Right lobe of liver (tissue), 6 donors: Measurements from ENCODE around the gene C1orf94. TPM values are rescaled to one million over a fixed set of nuclear protein-coding genes. Genes with fewer than 3 reads are reported as not detected.

ENCODE experiments used
- ATAC-seq, 4 donors: fragments of 200-7000 bp; cut with Tn5 transposase; one replicate each; pipeline ENCODE4 v1.9.1; 2020; ENCODE audit warnings: mild to moderate bottlenecking in 4 of 4, moderate library complexity in 4 of 4
- DNase-seq, 3 donors: peaks; one replicate each; pipeline ENCODE4 v3.0.0-alpha.2; 2020
- H3K27ac ChIP-seq, 3 donors: fragments of 200-600 bp; one replicate each; pipeline ENCODE4 v1.8.0; 2022
- H3K27me3 ChIP-seq, 2 donors: fragments of 200-600 bp; one replicate each; pipeline ENCODE4 v1.8.0; 2022
- H3K36me3 ChIP-seq, 4 donors: fragments of 200-600 bp; sonication (generic) in 1 of 4; one replicate each; pipeline versions ENCODE4 v1.5.1 to v1.8.0; 2017 to 2022; ENCODE audit warnings: control low read depth in 1 of 4
- H3K4me1 ChIP-seq, 4 donors: fragments of 200-600 bp; sonication (generic) in 1 of 4; one replicate each; pipeline versions ENCODE4 v1.5.1 to v1.8.0; 2017 to 2022; ENCODE audit warnings: control low read depth in 1 of 4
- H3K4me3 ChIP-seq, 3 donors: fragments of 200-600 bp; one replicate each; pipeline ENCODE4 v1.8.0; 2022
- H3K9me3 ChIP-seq, 4 donors: fragments of 200-600 bp; sonication (generic) in 1 of 4; one replicate each; pipeline versions ENCODE4 v1.5.1 to v1.8.0; 2017 to 2022; ENCODE audit warnings: control low read depth in 1 of 4
- CTCF ChIP-seq, 4 donors: fragments of 200-600 bp in 3 of 4; fragments of 450-650 bp in 1 of 4; IDR thresholded peaks; one replicate each; pipeline versions ENCODE4 v1.5.1 to v1.8.0; 2016 to 2022; ENCODE audit warnings: antibody characterized with exemption in 4 of 4, mild to moderate bottlenecking in 2 of 4
- POLR2A ChIP-seq: fragments of 450-650 bp; IDR thresholded peaks from one replicate; pipeline ENCODE4 v1.6.1; 2017; ENCODE audit warnings: antibody characterized with exemption, mild to moderate bottlenecking
- WGBS: methylation state at CpG from one replicate; pipeline ENCODE4 v1.1.6; 2018; ENCODE audit warnings: low coverage, low lambda C conversion rate; ENCODE audit not compliant: insufficient coverage; ENCODE audit errors: missing lambda C conversion rate; 5-methylcytosine and 5-hydroxymethylcytosine counted together
- intact Hi-C, 2 donors: fragments of 100-400 bp; cut with DNase I; formaldehyde crosslinking; loops; one replicate each; pipeline versions ENCODE4 v1.11.2 to v1.14.1; 2022
- total RNA-seq, 6 experiments: library from RNA; depleted of rRNA in 2 of 6; stranded (reverse); fragments of >200 nt in 2 of 6; fragmentation: NEBNext Ultra II Directional in 3 of 6; extraction: Animal tissue kit (Norgen Biotek cat#: 25700) in 3 of 6; gene quantifications; one replicate each; pipeline versions ENCODE4 v1.1.0 to v1.2.4, GENCODE V29; 2016 to 2023
- donor health status: DM: no; HTN: yes; CAD: no.
- donor health status: DM: no; HTN: no; CAD: no.
- donor health status: DM: no; HTN: no; CAD: no.
- donor health status: DM: no; HTN: yes; CAD: no.
- donor health status: DM: no; HTN: yes; CAD: no.

Gene C1orf94
- total RNA-seq, 6 experiments from 2014 or later: not detected

GRCh38 chr1:34186741-34187494 lies 10.2 kb downstream of the C1orf94 start:
- intact Hi-C loops: no loop called here
- H3K4me1 ChIP-seq: no peaks in the 10 kb centered on the region
- WGBS: 53% methylated on average over 11 of the region's 12 CpGs
- no peaks in the 10 kb centered on the region for H3K27me3 ChIP-seq
- H3K27ac ChIP-seq: no peak overlapping the region
- no peaks in the 10 kb centered on the region for H3K36me3 ChIP-seq
- no peaks in the 10 kb centered on the region for H3K9me3 ChIP-seq
- TF ChIP-seq CTCF (IDR thresholded peaks at IDR 0.05): no peak
- no peak for TF ChIP-seq POLR2A
- DNase-seq: no peak
- no peak overlapping the region for H3K4me3 ChIP-seq
- ATAC-seq: no peak

- intact Hi-C loops: no loop called here
- Histone ChIP-seq H3K36me3 (no peaks in the 10 kb centered on the region), H3K27ac (no peak overlapping the region), H3K4me3 (no peak overlapping the region), H3K4me1 (no peaks in the 10 kb centered on the region), H3K9me3 (no peaks in the 10 kb centered on the region), H3K27me3 (no peaks in the 10 kb centered on the region)
- TF ChIP-seq CTCF (IDR thresholded peaks at IDR 0.05) (no peak), POLR2A (no peak)
- ATAC-seq (no peak), DNase-seq (no peak)
- WGBS: 8% methylated on average over 4 of the region's 8 CpGs
These were observed 11.7 kb downstream of the C1orf94 start for GRCh38 chr1:34188418-34188817.

DNA sequence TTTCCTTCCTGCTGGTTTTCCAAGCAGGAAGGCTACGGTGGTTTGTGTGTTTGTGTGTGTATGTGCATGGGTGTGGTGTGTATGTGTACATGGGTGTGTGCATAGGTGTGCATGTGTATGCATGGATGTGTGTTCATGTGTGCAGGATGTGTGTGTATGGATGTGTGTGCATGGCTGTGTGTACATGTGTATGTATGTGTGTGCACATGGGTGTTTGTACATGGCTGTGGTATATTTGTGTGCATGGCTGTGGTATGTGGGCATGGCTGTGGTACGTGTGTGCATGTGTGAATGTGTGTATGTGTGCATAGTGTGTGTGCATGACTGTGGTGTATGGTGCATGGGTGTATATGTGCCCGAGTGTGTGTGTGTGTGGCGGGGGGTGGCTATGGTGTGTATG lies 12.3 kb downstream of the C1orf94 start:
- Histone ChIP-seq H3K27ac (no peak overlapping the region), H3K27me3 (no peaks in the 10 kb centered on the region), H3K4me3 (no peak overlapping the region), H3K36me3 (no peaks in the 10 kb centered on the region), H3K4me1 (no peaks in the 10 kb centered on the region), H3K9me3 (no peaks in the 10 kb centered on the region)
- intact Hi-C loops: no loop called here
- 55% methylated on average over 4 of the region's 4 CpGs for WGBS
- TF ChIP-seq POLR2A (no peak), CTCF (IDR thresholded peaks at IDR 0.05) (no peak)
- ATAC-seq (no peak), DNase-seq (no peak)

- intact Hi-C loops: no loop called here
- no peak for DNase-seq
- no peak for ATAC-seq
These were observed 14.0 kb downstream of the C1orf94 start for GRCh38 chr1:34190692-34191091.

More at GRCh38 chr1:34190692-34191091, 14.0 kb downstream of the C1orf94 start:
- H3K27me3 ChIP-seq: no peaks in the 10 kb centered on the region
- H3K4me1 ChIP-seq: no peaks in the 10 kb centered on the region
- 80% methylated on average over 1 of the region's 2 CpGs for WGBS
- no peaks in the 10 kb centered on the region for H3K36me3 ChIP-seq
- H3K4me3 ChIP-seq: no peak overlapping the region
- TF ChIP-seq POLR2A (no peak), CTCF (IDR thresholded peaks at IDR 0.05) (no peak)
- no peaks in the 10 kb centered on the region for H3K9me3 ChIP-seq
- H3K27ac ChIP-seq: no peak overlapping the region
